ENCODE measurements around the gene SLC7A10.
A peak's percentile ranks its signal among the peaks of the same experiment; 100 is the strongest.

The SLC7A10 gene

DNA sequence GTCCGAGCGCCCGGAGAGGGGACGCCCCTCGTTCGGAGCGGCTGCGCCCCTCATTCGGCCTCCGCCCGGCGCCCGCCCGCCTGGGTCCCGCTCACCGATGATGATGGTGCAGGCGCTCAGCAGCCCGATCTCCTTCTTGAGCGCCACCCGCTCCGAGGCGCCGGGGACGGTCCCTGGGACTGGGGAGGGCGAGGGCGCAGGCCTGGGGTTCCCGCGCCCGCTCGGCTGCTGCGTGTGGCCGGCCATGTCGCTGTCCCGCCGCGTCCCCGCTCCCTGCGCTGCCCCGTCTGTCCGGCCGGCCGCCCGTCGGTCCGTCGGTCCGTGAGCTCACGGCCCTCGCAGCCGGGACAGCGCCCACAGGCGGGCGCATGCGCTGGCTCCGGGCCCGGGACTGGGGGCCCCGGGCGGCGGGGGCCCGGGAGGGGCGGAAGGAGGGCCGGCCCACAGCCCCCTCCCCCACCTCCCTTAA is at the start of gene SLC7A10:
TSS of gene SLC7A10 (minus strand) at position 393 of the 469 bp plus-strand sequence. CDS start at position 246, 147 bp downstream.
- DNase-seq, result no peak

DNA sequence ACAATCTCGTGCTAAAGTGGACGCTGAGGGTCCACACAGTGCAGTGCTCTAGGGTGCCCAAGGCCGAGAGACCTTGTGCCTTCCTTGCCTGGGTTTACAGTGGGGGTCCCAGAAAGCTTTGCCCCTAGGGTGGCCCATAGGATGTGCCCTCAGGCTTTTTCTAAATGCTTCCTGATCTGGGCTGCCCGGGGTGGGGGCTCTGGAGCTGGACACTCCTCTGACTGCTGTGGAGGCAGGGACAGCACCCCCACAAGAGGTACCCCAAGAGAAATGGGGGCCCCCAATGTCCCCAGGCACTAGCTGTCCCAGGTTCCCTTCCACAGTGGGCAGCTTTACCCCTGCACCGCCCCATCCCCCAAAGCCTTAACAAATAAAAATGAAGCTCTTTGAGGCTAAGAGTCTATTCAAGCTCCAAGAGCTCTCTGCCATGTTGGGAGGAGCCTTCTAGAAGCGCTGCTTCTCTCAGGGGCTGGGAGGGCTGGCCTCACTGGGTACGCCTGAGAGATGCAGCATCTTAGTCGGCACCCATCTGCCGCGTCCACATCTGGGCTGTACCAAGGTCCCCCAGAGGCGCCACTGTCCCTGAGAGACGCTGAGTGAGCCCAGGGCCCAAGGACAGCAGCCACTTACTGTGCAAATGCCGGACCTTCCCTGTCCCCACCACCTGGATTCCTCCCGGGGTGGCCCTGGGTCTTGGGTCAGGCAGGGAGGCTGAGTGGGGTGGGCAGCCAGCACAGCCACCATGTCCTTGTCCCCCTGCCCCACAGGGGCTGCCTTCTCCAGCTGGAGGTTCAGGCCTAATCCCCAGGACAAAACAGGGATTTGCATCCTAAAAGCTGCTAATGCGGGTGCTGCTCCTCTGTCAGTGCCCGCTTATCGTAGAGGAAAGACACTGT is 49.3 kb upstream of the SLC7A10 start:
- DNase-seq, result no peak

DNA sequence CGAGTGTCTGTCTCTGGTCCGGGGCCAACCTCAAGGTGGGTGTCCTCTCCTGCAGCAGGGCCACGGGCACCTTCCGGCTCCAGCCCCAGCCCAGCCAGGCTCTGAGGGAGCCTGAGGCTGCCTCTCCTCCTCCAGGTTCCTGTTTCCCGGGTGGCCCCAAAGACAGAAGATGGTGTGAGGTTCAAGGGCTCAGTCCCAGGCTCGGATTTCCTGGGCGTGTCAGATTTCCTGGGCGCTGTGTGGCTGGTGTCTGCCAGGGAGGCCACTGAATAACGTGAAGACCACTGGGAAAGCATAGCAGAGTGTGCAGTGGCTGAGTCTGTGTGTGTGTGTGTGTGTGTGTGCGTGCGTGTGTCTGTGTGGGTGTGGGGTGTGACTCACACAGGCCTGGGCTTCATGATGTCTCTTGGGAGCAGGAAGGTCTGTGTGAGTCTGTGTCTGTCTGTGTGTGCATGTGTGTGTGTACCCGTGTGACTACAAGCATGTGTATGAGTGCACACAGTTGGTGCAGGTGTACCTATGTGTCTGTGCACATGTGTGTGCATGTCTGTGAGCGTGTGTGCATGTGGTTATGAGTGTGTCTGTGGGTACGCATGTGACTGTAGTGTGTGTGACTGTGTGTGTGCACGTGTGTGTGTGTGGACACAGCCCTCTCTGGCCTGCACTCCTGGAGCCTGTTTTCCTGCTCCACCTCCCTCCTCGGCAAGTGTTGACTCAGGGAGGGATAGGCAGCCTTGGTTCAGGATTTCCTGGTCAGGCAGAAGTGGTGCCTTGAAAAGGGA is 48.4 kb upstream of the SLC7A10 start:
- DNase-seq, result peak; percentile 95

DNA sequence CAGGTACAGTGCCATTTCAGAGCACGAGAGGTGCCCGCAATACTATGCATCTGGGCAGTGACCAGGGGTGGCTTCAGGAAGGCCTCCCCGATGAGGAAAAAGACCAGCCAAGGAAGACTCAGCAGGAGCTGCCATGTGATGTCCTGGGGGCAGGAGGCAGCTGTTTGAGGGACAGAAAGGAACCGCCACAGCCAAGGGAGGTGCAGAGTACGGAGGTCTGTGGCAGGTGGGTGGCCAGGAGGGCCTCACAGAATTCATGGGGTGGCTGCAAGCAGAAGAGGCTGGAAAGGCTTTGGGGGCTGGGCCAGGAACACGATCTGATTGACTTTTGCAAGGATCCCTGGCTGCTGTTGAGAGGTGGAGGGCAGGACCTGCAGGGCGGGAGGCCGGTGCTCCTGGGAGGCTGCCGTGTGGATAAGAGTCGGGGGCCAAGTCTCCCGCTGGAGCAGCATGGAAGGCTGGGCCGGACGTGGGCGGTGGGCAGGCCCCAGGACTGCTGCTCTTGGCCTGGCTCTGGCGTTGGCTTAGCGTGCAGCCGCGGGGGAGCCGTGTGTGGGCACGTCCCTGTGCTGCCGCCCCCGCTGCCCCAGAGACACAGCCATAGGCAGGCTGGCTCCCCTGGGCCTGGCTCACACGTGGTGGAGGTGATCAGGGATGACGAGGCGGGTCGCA is 47.6 kb upstream of the SLC7A10 start:
- no peak for DNase-seq

DNA sequence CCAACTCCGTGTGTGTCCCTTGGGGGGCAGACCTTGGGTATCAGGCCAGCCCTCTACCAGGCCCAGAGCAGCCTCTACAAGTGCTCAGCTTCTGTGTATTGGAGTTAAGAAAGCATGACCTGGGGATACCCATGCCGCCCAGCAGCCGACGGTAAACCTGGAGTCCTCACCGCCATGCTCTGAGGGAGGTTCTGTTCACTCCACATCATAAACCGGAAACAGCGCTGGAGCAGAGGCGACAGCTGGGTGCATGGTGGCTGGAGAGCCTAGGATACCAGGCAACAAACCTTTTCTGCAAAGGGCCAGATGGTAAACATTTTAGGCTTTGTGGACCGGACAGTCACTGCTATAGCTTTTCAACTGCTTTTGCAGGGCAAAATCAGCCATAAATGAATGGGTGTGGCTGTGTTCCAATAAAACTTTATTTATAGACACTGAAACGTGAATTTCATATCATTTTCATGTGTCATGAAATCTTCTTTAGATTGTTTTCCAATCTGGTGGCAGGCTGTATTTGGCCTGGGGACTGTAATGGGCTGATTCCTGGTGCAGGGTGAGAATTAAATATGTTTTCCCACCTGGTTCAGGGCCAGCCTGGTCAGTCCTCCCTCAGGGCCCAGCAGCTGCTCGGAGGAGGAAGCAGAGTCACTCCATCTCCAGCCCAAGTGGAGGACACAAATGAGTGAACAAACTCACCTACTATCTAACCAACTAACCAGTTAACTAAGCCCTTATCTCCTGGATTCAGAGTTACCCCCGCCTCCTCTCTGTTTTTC is 45.8 kb upstream of the SLC7A10 start:
- no peak for DNase-seq

DNA sequence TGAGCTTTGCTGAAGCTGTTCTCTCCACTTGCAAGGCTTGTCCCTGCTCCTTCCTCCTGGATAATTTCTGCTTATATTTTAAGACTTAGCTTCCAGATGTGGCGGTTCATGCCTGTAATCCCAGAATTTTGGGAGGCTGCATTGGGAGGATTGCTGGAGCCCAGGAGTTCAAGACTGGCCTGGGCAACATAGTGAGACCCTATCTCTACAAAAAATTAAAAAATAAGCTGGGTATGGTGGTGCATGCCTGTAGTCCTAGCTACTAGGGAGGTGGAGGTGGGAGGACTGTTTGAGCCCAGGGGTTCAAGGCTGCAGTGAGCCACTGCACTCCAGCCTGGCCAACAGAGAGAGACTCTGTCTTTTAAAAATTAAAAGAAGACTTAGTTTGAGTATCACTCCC is 45.1 kb upstream of the SLC7A10 start:
- DNase-seq, result no peak

DNA sequence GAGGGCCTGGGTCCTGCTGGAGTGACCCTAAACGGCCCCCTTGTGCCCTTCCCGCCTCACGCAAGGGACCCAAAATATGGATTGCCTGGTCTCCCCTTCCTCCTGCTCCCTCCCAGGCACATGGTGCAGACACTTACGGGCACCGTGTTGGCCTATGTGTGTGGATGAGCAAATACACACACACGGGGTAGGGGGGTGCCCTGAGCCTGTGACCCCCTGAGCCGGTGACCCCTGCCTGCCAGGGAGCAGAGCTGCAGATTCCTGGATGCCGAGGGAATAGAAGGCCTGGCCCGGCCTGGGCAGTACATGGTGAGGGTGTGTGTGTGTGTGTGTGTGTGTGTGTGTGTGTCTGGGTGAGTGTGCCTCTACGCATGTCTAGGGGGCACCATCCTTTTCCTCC is 43.4 kb upstream of the SLC7A10 start:
- DNase-seq, result no peak

DNA sequence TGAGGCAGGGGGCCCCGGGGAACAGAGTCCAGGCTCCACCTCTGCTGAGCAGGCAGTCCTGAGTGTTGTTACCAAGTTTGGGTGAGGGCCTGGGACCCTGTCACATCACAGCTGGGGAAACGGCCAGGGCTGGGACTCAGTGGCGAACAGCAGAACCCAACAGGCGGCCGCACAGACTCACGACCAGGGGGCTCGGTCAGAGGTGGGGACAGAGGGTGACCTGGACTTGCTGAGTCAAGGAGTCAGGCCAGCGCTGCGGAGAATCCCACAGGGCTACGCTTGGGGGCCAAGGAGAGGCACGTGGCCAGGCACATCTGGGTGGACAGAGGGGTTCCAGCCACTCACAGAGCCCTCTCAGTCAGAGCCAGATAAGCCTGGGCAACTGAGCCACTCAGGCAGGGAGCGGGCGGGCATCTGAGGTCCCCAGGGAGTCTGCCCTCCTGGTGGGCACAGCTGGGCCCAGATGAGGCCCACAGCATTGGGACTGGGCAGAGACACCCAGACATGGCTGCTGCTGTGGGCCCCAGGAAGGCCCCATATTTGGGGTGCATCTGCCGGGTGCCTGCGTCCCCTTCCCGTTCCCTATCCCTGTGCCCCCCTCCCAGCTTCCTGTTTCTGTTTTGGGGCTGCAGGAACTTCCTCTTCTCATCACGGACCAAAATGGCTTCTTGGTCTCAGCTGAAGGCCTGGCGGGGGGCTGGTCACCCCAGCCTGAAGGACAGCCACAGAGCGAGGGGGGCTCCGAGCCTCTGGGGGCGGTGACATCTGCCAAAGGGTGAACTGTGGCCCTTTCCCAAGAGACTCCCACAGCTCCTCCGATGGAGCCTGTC is 42.7 kb upstream of the SLC7A10 start:
- no peak for DNase-seq

DNA sequence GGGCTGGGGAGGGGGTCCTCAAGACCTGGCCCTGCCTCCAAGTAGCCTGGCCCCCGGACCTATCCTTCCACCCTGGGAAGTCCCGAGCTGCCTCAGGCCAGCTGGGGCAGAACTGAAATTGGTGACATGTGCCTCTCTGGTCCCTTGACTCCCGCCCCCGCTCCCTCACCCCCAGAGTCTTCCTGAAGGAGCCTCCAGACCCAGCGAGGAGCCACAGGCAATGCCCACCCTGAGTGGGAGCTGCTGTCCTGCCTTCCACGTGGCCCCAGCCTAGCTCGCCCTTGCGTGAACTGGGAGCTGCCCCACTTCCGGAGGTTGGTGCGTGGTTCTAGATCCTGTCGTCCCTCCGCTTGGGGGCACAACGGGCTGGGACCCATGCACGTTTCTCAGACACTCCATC is 42.1 kb upstream of the SLC7A10 start:
- no peak for DNase-seq

DNA sequence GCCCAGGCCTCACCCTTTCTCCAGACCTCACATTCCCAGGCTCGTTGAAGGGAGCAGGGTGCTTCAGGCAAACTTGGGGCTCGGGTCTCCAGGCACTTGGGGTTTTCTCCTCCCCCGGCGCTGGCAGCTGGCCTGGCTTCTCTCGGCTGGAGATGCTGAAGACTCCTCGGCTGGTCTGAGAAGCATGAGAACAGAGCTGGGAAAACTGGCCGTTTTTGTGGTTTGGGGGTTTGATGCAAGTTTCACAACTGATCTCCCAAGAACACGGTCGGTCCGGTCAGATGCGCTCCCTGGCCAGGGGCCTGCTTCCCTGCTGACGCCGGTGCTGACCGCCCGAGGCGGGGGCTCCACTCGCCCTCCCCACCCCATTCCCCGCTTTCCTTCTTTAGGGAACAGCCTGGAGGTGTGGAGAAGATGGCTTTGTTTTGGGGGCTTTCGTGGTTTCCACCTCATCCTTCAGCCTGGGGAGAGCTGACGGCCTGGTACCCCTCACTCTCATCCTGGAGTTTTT is 41.4 kb upstream of the SLC7A10 start:
- no peak for DNase-seq

DNA sequence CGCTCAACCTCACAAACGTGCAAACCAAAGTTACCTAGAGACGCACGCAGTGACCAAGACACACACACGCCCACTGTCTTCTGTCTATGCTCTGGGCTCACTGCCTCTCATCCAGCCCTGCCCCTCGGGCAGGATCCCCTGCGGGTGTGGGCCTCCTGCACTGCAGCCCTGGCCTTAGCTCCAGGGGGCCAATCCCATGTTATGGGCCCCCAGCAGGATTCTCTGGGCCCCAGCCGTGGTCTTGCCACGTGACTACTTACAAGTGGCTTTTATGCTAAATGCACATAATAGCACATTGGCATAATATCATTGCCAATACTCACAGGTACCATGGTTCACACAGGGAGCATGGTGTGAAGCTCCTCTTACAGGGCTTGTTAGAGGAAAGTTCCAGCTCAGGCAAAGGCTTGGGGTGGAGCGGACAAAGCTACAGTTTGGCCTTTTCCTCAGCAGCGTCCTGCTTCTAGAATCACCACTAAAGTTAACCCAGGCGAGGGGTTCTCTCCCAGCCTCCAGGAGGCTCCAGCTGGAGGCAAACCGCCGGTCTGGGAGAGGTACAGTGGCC is 39.3 kb upstream of the SLC7A10 start:
- no peak for DNase-seq

DNA sequence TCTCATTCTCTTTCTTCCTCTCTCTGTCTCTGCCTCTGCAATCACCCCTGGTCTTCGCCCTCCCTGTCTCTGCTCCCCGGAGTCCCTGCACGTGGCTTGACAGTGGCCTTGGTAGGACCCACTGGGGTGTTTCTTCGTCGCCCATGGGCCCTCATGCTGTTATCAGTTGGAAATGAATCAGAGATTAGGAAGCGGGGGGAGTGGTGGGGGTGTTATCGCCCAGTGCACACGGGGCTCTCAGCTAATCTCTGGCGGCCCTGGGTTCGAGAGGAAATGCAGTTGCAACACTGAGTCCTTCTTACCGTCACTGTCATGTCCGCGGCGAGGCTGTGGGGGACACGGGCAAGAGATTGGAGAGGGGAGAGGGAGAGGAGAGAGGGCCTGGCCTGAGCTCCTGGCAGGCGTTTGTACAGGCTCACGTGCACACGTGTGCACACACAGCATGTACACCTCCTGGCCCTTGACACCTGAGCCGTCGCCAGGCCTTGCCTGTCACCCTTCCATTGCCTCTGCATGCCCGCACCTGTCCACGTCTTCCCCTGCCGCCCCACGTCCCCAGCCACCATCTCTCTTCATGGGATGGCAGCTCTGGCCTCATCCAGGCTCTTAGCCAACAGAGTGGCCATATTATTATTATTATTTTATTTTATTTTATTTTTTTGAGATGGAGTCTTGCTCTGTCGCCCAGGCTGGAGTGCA is 37.8 kb upstream of the SLC7A10 start:
- no peak for DNase-seq

DNA sequence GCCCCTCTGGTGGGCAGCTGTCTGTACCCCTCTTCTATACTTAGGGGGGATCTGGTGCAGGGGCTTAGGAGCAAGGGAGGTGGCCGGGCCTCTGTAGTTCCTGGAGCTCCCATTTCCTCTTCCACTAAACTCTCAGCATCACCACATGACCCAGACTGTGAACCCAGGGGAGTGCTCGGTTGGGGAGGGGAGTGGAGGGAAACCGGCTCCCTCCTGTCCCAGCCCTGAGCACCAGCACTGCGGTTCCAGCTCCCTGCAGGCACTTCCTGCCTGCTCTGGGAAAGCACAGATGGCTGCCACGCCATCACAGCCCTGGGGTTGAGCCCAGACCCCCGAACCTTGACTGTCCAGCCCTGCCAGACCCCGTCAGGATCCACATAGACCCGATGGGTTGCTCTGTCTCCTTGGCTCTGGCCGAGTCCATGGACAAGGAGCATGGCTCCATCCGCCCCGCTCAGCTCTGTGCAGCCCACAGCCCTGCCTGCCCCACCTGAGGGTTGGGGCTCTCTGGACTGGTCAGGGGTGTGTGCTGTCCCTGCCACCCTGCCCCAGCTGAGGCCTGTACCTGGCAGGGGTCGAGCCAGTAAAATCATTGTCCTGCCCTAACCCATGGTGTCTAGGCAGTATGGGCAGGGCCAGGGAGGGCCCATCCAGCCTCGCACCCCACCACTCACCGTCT is 36.0 kb upstream of the SLC7A10 start:
- no peak for DNase-seq

DNA sequence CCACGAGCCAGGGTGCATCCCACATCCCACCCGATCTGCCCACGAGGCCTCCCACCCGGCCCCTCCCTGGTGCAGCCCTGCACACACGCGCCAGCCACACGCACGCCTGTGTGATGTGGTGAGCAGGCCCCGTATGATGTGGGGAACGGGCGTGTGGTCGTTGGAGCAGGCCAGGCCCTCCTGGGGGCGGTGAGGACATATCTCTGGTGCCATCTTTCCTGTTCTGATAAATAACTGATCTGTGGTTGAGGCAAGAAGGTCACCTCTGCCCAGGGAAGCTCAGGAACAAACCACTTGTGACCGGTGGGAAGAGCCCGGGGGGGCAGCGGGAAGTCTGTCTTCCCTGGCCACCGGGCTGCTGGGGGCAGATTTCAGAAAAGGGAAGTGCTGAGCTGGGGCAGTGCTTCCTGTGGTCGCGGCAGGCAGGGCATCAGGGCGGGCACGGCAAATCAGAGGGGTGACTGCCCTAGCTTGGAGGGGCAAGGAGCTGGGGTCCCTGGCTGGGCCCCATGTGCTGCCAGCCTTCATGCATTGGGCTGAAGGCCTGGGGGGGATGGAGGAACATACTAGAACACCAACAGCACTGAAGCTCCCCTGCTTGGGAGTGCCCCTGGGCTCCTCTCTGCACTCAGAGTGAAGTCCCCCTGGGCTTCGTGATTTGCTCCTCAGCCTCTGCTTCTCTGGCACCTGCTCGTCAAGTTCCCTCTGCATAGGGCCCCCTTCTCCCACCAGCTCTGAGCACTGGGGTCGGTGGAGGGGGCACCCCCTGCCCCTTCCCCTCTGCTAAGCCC is 35.2 kb upstream of the SLC7A10 start:
- no peak for DNase-seq

DNA sequence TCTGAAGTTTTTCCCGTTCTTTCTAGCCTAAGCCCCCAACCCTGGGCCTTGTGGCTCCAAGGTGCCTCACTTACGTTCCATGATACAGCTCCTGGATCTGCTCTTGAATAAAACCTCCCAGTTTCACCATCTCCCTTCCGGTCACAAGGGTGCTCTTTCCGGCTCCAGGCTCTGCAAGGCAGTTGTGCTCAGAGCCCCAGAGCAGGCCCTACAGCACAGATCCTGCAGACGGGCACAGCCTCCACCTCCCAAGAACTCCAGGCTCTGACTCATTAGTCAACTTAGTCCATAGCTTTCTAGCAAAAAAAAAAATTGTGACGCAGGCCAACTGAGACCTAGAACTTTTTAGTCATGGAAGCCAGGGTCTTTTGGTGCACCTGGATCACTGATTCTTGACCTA is 33.9 kb upstream of the SLC7A10 start:
- DNase-seq, result no peak

DNA sequence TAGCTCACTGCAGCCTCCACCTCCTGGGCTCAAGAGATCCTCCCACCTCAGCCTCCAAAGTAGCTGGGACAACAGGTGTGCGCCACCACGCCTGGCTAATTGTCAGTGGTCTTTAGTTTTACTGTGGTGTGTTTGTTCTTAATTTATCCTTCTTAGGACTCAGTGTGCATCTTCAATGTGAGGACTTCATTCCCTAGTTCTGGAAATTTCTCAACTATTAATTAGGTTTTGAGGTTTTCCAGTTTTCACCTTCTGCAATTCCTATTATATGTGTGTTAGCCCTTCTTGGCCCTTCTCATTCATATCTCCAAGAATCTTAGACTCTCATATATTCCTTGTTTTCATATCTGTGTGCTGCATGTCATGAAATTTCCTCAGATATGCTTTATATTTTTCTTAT is 32.2 kb upstream of the SLC7A10 start:
- DNase-seq, result no peak

DNA sequence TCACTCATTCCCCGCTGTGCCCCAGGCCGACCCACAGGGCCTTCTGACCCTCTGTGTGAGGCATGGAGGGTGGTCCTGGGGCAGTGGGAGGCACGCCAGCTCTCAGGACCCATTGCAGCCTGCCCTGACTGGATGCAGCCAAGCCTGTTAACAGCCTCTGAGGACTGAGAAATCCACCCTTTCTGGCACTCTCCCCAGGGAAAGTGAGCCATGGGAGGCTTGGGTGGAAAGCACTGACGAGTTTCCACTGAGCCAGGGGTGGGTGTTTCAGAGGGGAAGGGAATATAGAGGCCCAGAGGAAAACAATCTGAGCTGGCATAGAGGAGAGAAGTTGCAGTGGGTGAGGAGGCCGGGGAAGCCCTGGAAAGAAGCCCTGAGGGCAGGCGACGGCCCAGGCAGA is 30.6 kb upstream of the SLC7A10 start:
- DNase-seq, result no peak

DNA sequence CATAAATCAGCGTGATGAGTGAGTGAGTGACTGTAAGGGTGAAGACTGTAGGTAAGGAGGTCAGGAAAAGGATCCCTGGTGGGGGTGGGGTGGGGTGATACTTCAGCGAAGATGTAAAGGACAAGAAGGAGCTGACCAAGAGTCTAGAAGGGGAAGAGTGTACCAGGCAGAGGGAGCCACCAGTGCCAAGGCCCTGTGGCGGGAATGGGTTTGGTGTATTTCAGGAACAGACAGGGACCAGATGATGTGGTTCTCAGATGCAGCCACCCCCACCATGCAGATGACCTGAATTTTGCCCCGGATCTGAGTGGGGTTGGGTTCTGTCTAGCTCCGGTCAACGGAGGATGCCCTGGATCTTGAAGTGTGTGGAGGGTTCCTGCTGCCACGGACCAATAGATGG is 30.1 kb upstream of the SLC7A10 start:
- no peak for DNase-seq

DNA sequence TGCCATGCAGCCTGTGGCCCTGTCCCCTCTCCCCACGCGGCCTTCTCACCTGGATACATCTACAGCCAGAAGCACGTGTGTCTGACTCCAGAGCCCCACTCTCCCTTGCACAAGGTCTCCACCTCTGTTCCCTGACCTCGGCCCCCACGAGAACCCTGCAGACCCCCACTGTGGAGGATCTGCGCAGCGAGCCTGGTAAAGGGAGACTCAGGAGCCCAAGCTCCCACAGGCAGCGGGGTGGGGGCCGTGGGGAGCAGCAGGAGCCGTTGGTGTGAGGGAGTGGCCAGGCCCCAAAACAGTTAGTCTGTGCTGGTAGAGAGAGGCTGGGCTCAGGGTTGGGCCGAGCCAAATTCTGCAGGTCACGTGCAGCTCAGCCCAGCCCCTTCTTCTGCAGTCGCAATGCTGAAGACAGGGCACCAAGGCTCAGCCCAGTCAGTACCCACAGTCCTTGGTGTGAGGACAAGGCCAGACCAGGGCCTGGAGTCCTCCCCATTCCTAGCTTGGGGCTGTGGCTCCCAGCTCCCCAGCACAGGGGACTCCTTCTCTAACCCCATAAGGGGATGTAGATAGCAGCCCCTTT is 28.7 kb upstream of the SLC7A10 start:
- DNase-seq, result no peak

All from fibroblast of skin of right quadriceps (primary cell).